GM18502 (cell line): Measurements from ENCODE around the gene GNG13.

Source experiments
- ATAC-seq: cut with Tn5 transposase; IDR thresholded peaks from one replicate; pipeline ENCODE4 v1.9.1; 2021; ENCODE audit warnings: mild to moderate bottlenecking; ENCODE audit not compliant: unreplicated experiment, poor library complexity

The GNG13 gene

GRCh38 chr16:815861-816260 is 15.3 kb upstream of the GNG13 start:
- no peak for ATAC-seq

GRCh38 chr16:814974-815373 is 14.4 kb upstream of the GNG13 start:
- no peak for ATAC-seq

GRCh38 chr16:813916-814412 is 13.4 kb upstream of the GNG13 start:
- ATAC-seq, result no peak

GRCh38 chr16:813204-813915 is 12.8 kb upstream of the GNG13 start:
- no peak for ATAC-seq

GRCh38 chr16:808085-808386 is 7.5 kb upstream of the GNG13 start:
- no peak for ATAC-seq

GRCh38 chr16:807347-808084 is 7.0 kb upstream of the GNG13 start:
- peak; percentile 87 for ATAC-seq

GRCh38 chr16:805474-805873 is 4.9 kb upstream of the GNG13 start:
- no peak for ATAC-seq

- ATAC-seq, result no peak
Observed at GRCh38 chr16:804193-805048, 3.9 kb upstream of the GNG13 start.

GRCh38 chr16:803754-804080 is 3.2 kb upstream of the GNG13 start:
- no peak for ATAC-seq

- ATAC-seq, result no peak
Observed at GRCh38 chr16:802914-803753, 2.6 kb upstream of the GNG13 start.

GRCh38 chr16:802461-802860 is 1.9 kb upstream of the GNG13 start:
- no peak for ATAC-seq

- no peak for ATAC-seq
Observed at GRCh38 chr16:801584-802363, 1.2 kb upstream of the GNG13 start.

GRCh38 chr16:800834-801511 is 439 bp upstream of the GNG13 start:
- no peak for ATAC-seq

GRCh38 chr16:799111-799947 is 1.2 kb downstream of the GNG13 start:
- ATAC-seq, result no peak

GRCh38 chr16:798666-799065 is 1.9 kb downstream of the GNG13 start:
- ATAC-seq, result no peak

GRCh38 chr16:797686-798085 is 2.8 kb downstream of the GNG13 start:
- ATAC-seq, result no peak

- no peak for ATAC-seq
Observed at GRCh38 chr16:797120-797420, 3.5 kb downstream of the GNG13 start.
